ENCODE results near the gene VTI1A.
A peak's percentile ranks its signal among the peaks of the same experiment; 100 is the strongest.
"Not testable (repeated sequence)": the region's sequence is repeated elsewhere in the genome, so short reads cannot be mapped to it uniquely, and the experiment has no call there.

VTI1A gene

GRCh38 chr10:112456533-112456932 lies 9.5 kb downstream of the VTI1A start:
- DNase-seq, result no peak

- DNase-seq, result no peak
Observed at GRCh38 chr10:112460366-112460765, 13.4 kb downstream of the VTI1A start.

DNA sequence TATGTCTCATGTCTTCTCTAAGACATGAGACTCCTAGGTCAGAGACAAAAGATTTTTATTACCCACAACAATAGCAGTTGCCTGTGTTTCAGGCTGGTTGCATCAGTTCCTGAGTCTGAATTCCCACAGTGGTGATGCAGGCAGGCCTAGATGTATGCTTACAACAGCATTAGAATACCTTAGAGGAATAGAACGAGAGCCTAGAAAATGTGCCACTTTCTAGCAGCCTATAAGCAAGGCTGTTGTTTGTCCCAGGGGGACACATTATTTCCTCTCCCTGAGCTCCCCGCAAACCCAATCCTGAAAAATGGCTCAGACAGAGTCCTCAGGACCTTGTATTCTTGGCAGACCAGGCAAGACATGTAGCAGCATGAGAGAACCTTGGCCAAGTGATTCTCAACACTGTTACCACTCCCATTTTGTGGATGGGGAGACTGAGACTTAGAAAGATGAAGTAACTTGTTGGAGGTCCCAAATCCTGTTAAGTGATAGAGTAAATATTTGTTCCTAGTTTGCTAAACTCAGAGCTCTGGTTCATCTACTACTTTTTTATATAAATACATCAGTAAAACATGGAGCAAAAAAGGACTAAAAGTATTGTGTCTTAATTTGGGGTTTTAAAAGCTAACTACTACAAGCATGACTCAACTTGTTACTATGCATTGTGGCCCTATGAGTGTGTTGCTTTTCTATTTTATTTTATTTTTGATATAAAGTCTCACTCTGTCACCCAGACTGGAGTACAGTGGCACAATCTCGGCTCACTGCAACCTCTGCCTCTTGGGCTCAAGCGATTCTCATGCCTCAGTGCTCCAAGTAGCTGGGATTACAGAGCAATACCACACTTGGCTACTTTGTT lies 14.2 kb downstream of the VTI1A start:
- no peak for DNase-seq

DNA sequence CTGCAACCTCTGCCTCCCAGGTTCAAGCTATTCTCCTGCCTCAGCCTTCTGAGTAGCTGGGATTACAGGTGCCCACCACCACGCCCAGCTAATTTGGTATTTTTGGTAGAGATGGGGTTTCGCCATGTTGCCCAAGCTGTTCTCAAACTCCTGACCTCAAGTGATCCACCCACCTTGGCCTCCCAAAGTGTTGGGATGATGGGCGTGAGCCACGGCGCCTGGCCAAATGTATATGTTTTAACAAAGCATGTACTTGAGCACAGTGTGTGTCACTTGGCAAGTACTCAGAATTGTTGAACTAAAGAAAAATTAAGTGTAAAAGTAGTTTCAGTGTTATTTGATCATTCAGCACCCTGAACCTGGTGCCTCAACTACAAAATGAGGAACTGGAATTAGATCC lies 17.1 kb downstream of the VTI1A start:
- DNase-seq, result not testable (repeated sequence)

GRCh38 chr10:112465299-112465883 lies 18.4 kb downstream of the VTI1A start:
- DNase-seq, result no peak

- DNase-seq, result no peak
Observed at GRCh38 chr10:112466802-112467201, 19.8 kb downstream of the VTI1A start.

DNA sequence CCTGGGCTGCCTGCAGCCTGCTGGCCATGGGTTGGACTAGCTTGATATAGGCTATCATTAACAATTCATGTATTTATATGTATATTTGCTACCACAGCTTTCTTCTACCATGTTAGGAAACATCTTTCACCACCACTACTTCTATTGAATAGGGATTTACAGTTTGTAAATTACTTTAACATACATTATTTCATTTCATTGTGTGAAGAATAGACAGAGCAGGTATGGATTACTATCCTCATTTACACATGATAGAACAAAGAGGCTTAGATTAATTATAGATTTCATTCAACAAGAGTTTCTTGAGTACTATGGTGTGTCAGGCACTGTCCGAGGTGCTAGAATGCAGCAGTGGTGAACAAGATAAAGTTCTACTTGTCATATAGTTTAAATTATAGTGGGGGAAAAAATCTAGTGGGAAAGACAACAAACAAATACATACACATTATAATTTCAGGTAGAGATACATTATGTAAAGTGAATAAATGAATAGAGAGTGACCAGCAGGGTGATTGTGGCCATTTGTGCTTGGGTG lies 20.6 kb downstream of the VTI1A start:
- DNase-seq, result no peak

DNA sequence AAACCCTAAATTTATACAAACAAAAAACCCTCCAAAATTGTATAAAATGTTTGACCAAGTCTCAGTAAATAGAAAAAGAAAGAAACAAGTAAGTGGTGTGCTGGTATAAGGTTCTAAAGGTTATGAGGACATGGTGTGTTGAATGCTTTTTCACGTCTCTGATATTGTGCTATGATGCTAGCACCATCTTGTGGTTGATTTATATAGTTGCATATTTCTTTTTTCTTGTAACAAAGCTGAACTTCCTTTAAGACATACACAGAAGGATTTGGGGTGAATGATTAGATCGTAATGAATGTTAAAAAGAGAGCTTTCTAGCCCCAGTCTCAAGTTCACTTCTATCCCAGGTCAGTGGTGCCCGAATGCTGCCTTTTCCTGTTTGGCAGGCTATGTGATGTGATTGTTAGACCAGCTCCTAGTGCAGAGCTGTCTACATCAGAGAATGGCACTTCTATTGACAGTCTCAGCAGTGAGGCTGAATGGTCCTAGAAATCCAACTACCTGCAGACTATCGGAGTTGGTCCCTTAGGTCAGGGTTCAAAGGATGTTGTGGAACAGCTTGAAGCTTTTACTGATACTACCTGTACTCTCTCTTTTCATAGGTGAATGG lies 25.0 kb downstream of the VTI1A start:
- peak in 1 of 2 donors; percentile 53 for DNase-seq

GRCh38 chr10:112475575-112476218 lies 28.7 kb downstream of the VTI1A start:
- DNase-seq, result no peak

DNA sequence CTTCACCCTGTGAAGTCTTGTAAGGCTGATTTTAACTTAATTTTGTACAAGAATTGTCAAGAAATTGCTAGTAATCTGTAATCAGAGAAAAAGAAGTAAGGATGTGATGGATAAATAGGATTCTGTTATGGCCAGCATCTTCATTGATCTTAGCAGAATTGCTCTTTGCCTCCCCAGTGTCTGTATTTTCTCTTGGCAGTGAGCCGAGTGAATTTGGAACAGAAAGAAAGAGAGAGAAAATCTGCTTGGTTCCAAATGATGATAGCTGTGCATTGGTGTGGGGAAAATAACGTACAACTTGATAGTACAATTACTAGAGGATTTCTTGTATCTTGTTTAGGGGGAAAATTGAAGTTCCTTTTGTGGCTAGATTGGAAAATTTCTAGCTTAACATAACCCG lies 34.6 kb downstream of the VTI1A start:
- no peak for DNase-seq

- no peak for DNase-seq
Observed at GRCh38 chr10:112484399-112484798, 37.4 kb downstream of the VTI1A start.

DNA sequence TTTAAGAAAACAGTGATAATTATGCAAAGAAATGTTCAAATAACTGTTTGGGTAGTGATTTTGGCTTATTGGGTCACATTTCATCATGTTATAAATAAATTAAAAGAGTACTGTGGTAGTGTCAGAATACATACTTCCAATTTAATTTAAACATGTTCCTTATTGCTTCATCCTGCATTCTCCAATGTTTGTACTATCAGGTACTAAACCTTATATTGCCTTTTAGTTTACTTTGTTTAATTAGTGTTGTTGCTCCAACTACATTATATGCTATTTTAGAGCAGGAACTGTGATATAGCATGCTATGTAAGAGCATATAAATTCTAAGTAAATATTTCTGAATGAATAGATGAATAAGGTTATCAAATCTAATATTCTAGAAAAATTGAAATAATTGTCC lies 40.9 kb downstream of the VTI1A start:
- DNase-seq, result no peak

GRCh38 chr10:112490545-112490944 lies 43.5 kb downstream of the VTI1A start:
- no peak for DNase-seq

DNA sequence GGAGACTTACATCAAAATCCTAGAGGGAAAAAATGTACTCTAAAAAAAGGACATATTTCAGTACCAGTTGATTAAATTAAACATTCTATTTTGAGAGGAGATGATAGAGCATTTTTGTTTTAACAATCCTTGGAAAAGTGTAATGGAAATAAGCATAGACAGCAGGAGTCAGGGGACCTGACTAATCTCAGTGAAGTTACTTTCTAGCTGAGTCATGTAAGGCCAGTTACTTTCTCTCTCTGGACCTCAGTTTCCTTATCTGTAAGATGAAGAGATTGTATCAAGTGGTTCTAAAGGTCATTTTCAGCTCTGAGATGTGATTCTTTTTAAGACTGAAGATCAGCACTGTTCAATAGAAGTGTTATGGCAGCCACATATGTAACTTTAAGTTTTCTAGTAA lies 44.1 kb downstream of the VTI1A start:
- DNase-seq, result no peak

- no peak for DNase-seq
Observed at GRCh38 chr10:112492736-112493135, 45.7 kb downstream of the VTI1A start.

DNA sequence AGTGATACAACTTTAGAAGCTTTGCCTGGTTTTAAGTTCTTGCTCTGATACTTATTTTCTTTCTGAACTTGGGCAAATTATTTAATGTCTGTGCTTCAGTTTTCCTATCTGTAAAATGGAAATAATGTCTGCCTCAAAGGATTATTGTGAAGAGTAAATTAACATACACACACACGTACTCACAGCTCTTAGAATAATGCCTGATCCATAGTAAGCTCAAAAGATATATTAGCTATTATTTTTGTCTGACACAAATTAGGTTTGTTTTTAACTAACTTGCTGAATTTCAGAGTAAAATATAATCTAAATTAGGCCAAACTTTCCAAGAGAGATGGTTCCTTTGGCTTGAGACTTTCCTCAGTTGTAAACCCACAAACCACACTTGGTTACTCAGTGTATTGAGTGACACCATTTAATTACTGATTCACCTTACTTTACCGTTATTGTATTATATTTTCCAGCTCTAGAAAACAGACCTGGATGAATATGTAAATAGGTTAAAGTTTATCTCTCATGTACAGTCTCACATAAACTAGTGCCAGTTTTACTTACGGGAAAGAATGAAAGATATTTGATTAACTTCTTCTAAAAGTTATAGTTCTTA lies 50.4 kb downstream of the VTI1A start:
- no peak for DNase-seq

DNA sequence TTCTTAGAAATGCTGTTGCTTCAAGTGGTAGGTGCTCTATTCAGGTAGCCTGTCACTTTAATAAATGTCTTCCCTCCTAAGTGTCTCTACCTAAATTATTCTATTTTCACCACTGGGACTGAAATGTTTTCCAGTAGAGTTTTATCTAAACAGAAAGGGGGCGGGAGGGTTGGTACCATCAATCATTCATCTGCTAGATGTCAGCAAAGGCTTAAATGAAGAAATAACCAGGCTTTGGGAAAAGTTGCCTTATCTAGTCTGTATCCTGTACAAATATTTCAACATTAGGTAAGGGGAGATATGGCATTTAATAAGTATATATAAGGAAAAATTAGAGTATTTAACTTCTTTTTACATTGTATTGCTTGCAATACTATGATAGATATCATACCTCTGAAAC lies 51.8 kb downstream of the VTI1A start:
- no peak for DNase-seq

DNA sequence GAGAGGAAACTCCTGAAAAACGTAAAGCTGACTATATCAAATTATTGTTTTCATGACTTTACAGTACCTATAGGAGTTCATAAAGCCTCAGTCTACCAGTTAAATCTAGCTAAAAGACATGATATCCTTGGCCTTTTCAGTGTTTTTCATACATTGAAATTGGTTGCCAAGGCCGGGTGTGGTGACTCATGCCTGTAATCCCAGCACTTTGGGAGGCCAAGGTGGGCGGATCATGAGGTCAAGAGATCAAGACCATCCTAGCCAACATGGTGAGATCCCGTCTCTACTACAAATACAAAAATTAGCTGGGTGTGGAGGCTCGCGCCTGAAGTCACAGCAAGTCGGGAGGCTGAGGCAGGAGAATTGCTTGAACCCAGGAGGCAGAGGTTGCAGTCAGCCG lies 53.0 kb downstream of the VTI1A start:
- DNase-seq, result not testable (repeated sequence)

- no peak for DNase-seq
Observed at GRCh38 chr10:112502536-112502935, 55.5 kb downstream of the VTI1A start.

DNA sequence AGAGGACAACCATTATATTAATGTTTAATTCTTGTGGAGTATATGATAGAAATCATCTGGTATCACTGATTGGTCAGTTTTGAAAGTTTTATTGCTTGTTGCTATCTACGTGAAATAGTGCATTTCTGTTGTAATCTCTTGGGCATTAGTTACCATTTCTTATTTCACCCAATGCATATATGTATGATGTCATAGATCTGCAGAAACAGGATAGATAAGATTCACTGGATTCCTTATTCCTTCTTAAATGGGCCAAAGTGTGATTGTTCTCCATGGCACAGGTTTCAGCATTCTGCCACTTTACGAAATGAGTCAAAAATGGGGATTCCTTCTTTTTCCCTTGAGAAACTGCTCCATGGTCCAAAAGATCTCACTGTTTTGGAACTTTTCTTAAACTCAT lies 56.6 kb downstream of the VTI1A start:
- DNase-seq, result no peak

- peak in 1 of 2 donors; percentile 4 for DNase-seq
Observed at GRCh38 chr10:112507046-112507445, 60.0 kb downstream of the VTI1A start.

DNA sequence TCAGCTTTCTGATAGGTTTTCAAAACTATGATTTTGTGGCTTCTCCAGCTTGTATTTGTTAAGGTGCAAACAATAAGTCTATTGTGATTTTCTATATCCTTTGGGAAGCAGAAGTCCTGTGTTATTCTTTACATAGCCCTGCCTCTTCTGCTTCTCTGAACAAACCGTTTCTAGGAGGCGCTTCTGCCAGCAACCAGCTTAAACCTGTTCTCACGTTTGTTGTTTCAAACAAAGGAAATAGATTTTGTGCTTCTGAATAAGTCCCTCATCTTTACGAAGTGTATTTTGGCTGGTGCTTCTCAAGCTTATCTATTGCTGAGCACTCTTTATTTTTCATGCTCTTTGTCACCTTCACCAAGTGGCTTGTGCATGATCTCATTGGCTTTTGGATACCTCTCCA lies 61.0 kb downstream of the VTI1A start:
- DNase-seq, result no peak

All from bone marrow (tissue), 2 donors.